ENCODE data around the gene PPCDC.

DNA sequence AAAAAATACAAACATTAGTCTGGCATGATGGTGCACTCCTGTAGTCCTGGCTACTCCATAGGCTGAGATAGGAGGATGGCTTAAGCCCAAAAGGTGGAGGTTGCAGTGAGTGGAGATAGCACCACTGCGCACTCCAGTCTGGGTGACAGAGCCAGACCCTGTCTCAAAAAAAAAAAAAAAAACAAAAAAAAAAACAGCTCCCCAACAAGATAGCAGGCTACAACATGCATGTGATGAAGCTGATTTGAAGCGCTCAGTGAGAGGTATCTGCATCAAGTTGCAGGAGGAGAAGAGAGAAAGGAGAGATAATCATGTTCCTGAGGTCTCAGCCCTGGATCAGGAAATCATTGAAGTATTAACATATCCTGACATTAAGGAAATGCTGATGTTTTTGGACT, 608 bp upstream of the PPCDC start:
- TF ChIP-seq, protein P1, sequence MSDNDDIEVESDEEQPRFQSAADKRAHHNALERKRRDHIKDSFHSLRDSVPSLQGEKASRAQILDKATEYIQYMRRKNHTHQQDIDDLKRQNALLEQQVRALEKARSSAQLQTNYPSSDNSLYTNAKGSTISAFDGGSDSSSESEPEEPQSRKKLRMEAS (IDR thresholded peaks at IDR 0.05): no peak
- TF ChIP-seq POLR2A (IDR thresholded peaks at IDR 0.05; ENCODE audit: borderline replicate concordance, extremely low read depth, insufficient read depth, insufficient read length) (no peak), FOSL1 (IDR thresholded peaks at IDR 0.05; ENCODE audit: low read depth) (no peak), EZH2phosphoT487 (IDR thresholded peaks at IDR 0.05; ENCODE audit: borderline replicate concordance) (no peak), YY1 (IDR thresholded peaks at IDR 0.05; ENCODE audit: extremely low read depth, insufficient replicate concordance, low read depth, low read length) (no peak), SIN3A (IDR thresholded peaks at IDR 0.05; ENCODE audit: low read depth) (no peak), CEBPB (IDR thresholded peaks at IDR 0.05; ENCODE audit: low read depth) (no peak), ZFX (IDR thresholded peaks at IDR 0.05) (no peak)
- TF ChIP-seq, protein P2, sequence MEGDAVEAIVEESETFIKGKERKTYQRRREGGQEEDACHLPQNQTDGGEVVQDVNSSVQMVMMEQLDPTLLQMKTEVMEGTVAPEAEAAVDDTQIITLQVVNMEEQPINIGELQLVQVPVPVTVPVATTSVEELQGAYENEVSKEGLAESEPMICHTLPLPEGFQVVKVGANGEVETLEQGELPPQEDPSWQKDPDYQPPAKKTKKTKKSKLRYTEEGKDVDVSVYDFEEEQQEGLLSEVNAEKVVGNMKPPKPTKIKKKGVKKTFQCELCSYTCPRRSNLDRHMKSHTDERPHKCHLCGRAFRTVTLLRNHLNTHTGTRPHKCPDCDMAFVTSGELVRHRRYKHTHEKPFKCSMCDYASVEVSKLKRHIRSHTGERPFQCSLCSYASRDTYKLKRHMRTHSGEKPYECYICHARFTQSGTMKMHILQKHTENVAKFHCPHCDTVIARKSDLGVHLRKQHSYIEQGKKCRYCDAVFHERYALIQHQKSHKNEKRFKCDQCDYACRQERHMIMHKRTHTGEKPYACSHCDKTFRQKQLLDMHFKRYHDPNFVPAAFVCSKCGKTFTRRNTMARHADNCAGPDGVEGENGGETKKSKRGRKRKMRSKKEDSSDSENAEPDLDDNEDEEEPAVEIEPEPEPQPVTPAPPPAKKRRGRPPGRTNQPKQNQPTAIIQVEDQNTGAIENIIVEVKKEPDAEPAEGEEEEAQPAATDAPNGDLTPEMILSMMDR (IDR thresholded peaks at IDR 0.05 in 2 of 3, conservative IDR thresholded peaks at IDR 0.05 in 1 of 3; ENCODE audit: borderline replicate concordance in 1 of 3, insufficient read depth in 1 of 3, low read depth in 2 of 3, low read length in 2 of 3): no peak
